HG03565 (cell line): ENCODE data around the gene FURIN.
"Not testable (repeated sequence)": the region's sequence is repeated elsewhere in the genome, so short reads cannot be mapped to it uniquely, and the experiment has no call there.

Experiments
- ATAC-seq: cut with Tn5 transposase; IDR thresholded peaks from one replicate; pipeline ENCODE4 v1.9.1; 2021; ENCODE audit warnings: mild to moderate bottlenecking, moderate library complexity; ENCODE audit not compliant: unreplicated experiment

Gene FURIN

DNA sequence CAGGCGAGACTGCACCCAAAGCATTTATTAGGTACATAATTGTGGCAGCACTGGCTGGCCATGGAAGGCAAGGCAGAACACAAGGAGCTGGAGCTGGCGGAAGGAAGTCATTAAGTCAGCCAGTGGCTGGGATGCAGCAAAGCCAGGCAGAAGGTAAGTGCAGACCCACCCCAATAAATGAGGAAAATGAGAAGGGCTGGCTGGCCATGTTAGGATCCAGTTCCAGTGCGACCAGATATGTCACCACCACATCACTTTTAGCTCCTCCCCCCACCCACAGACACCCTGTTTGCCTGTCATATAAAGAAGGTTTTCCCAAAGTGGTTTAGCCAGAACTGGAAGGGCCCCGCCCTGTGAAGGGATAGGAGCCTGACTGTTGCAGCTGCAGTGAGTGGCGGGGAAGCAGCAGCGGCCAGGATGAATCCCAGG, at the start of gene FURIN:
FURIN (plus strand) TSS at position 328 of the 429 bp plus-strand sequence. CDS start 7,153 bp downstream, outside the sequence.
- ATAC-seq = no peak

DNA sequence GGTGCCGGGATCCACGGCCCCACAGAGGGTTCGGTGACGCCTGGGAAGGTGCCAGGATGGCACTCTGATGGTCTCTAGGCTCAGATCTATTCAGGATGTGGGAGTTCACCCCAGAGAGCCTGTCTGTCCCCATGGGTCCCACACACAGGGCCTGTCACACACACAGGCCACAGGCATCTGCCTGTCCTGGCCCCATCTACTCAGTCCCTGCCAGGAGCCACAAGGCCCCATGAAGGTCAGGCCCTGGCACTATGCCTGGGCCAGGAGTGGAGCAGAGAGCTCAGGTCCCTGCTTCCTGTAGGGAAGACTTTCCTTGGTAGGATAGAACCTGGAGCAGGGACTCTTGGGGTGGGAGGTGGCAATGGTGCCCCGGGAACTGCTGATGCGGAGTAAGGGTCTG, 49.0 kb upstream of the FURIN start:
- no peak for ATAC-seq

DNA sequence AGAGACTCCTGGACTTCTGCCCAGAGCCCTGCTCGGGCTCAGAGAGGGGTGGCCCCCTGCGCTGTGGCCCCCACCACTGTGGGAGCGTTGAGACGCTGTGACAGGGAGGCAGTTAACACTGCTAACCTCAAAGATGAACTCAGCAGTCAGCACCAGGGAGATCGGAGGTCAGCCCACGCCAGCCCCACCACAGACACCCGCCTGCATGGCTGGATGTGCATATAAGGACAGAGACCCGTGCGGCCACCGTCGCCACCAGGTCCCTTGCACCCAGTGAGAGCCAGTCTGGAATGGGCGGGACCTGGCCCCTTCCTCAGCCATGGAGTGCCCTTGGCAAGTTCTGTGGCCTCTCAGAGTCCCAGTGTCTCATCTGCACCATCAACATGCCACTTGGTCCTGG, 48.5 kb upstream of the FURIN start:
- no peak for ATAC-seq

GRCh38 chr15:90820481-90820880, 47.9 kb upstream of the FURIN start:
- ATAC-seq = no peak

DNA sequence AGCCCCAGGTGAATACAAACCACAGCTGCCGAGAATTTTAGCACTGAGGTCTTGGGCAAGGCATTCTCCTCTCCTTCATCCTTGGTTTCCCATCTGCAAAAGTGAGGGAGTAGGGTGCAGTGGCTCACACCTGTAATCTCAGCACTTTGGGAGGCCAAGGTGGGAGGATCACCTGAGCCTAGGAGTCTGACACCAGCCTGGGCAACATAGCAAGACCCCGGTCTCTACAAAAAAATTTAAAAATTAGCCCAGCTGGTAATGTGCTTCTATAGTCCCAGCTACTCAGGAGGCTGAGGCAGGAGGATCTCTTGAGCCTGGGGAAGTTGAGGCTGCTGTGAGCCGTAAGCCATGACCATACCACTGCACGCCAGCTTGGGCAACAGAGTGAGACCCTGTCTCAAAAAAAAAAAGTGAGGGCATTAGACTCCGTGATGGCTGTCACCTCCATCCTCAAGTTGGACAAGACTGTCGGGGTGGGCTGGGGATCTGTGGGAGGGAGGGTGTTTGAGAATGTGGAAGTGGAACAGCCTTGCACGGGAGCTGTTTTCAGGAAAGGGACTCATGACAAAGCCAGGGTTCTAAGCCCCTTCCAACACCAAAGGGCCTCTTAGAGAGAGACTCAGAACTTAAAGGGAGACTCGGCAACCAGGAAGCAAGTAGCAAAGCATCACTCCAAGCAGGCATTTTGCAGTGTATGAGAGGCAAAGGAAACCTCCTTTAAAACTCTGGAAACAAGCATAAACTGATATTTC, 46.0 kb upstream of the FURIN start:
- ATAC-seq = no peak

- ATAC-seq = no peak
Measured at GRCh38 chr15:90823455-90823974, 44.9 kb upstream of the FURIN start.

- not testable (repeated sequence) for ATAC-seq
Measured at GRCh38 chr15:90825115-90825899, 43.1 kb upstream of the FURIN start.

DNA sequence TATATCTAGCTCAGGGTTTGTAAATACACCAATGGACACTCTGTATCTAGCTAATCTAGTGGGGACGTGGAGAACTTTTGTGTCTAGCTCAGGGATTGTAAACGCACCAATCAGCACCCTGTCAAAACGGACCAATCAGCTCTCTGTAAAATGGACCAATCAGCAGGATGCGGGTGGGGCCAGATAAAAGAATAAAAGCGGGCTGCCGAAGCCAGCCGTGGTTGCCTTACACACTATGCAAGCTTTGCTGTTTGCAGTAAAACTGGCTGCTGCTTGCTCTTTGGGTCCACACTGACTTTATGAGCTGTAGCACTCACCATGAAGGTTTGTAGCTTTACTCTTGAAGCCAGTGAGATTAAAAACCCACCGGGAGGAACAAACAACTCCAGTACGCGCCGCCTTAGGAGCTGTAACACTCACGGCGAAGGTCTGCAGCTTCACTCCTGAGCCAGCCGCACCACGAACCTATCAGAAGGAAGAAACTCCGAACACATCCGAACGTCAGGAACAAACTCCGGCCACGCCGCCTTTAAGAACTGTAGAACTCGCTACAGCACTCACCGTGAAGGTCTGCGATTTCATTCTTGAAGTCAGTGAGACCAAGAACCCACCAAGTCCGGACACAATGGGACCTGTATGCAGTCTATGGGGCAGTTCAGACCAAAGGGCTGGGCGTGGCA, 42.0 kb upstream of the FURIN start:
- not testable (repeated sequence) for ATAC-seq

GRCh38 chr15:90826886-90827435, 41.4 kb upstream of the FURIN start:
- ATAC-seq = no peak

DNA sequence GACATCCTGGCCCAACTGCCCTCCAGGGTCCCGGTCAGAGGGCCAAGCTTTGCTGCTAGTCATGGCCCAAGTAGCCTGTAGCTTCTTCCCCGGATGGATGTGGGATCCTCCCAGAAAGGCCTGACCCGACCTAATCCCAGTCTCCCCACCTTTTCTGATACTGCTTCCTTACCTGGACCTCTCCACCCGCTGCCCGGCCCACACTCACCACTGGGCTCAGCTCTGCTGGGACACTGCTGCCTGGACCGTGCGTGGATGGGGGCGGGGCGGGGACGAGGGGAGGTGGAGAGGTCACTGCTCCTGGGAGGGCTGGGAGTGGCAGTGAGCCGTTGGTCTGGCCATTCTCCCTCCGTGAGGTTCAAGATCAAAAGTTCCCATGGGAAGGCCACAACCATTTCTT, 40.3 kb upstream of the FURIN start:
- ATAC-seq = no peak

DNA sequence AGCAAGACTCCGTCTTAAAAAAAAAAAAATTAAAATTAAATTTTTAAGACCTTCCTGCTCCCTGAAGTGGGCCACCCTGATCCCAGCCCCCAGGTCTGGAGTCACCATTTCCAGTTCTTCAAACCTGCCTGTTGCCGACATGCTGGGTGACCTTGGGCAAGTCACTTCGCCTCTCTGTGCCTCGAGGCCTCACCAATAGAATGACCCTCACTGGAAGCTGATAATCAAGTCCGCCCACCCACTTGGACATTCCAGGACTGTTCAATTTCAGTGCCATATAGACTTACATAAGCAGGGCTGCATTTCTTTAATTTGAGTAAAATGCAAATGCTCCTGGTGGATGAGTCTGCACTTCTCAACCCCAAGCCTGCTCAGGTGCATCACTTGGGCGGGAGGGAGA, 39.3 kb upstream of the FURIN start:
- ATAC-seq = no peak

DNA sequence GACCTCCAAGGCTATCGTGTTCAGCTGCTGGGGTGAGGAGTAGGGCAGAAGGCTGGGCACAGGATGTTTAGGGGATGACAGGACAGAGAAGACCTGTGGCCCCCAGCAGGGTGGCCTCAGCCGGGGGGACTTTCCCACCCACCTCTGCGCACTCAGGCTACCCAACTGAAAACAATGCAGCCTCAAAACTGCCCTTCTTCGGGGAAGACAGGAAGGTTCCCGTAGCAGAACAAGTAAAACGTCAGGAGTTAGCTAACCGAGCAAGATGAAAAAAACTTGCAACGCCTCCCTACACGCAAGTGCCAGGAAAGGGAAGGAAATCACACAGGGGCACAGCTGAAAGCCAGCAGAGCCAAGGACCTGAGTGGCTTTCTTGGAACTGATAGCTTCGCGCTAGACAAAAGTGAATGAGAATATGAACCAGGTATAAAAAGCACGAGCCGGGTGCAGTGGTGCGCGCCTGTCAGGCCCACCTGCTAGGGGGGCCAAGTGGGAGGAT, 38.4 kb upstream of the FURIN start:
- ATAC-seq = no peak

GRCh38 chr15:90834626-90835025, 33.8 kb upstream of the FURIN start:
- ATAC-seq = no peak

DNA sequence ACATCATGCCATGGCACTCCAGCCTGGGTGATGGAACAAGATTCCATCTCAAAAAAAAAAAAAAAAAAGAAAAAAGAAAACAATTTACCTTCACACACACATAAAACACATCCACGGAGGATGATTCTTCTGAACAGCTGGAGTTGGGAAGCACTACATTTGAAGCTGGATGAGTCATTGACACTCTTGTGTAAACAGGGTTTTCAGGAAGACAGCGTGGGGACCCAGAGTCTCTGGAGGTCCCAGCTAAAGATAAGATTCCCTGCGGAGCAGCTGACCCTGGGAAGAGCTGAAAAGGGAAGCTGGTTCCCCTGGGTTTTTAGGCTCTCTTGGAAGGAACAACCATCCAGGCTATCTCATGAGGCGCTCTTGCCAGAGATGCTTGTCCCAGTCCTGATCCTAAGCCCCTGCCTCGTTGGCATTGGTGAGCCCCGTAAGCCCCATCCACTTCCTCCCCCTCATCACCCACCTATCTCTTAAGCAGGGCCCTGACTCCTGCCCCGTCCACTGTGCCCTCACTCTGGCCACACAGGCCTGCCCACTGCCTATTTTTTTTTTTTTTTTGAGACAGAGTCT, 32.0 kb upstream of the FURIN start:
- no peak for ATAC-seq

- no peak for ATAC-seq
Measured at GRCh38 chr15:90837094-90837493, 31.3 kb upstream of the FURIN start.

DNA sequence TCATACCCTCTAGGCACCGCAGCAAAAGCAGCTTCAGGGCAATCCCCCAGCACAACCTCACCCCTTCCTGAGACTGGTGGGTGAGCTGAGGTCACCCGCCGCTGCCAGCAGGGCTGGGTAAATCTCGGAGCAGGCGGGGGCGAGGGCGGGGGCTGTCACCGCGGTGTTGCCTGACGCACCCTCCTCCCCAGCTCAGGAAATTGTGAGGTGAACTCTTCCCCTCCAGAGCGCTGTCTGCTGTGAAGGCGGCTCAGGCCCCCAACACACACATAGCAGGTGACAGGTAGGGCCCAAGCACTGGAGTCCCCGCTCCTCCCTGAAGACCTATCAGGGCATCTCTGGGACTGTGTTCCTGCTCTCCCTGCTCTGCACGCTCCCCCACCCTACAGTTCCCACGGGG, 30.2 kb upstream of the FURIN start:
- ATAC-seq = no peak

DNA sequence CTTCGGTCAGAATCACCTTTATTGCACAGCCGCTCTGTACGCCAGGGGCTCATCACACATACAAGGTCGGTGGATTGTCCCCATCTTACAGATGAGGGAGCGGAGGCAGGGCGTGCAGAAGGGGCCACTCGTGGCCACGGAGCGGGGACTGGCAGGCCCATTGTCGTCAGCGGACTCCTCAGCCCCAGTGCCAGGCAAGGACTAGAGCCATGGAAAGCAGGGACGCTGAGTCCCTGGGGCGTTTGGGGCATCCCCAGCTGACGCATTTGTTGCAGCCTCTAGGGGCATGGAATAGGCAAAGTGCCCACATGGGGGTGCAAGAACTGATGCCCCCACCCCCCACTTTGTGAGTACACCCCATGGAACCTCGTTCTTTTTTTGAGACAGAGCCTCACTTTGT, 29.8 kb upstream of the FURIN start:
- ATAC-seq = no peak

GRCh38 chr15:90839187-90840071, 29.0 kb upstream of the FURIN start:
- peak; percentile 69 for ATAC-seq

DNA sequence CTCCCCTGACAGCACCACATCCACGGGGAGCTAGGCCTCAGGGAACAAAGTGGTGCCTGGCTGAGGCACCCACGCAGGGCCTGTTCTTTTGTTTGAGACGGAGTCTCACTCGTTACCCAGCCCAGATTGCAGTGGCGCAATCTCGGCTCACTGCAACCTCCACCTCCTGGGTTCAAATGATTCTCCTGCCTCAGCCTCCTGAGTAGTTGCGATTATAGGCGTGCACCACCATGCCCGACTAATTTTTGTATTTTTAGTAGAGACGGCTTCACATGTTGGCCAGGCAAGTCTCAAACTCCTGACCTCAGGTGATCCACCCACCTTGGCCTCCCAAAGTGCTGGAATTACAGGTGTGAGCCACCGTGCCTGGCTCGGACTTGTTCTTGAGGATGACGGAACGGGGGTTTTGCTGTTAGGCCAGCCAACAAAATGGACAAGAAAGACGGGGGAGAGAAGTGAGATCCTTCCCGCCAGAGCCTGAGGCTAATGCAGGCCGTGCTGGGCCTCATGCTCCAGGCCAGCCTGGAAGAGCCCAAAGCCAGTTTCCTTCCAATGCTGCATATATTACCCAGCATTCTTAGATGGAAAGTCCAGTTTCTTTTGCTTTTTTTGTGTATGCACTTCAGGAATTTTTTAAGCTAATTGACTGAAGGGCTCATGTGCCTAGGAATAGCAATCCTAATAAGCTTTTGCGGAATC, 28.1 kb upstream of the FURIN start:
- ATAC-seq = no peak
